ENCODE results near the gene TAF7L.

DNA sequence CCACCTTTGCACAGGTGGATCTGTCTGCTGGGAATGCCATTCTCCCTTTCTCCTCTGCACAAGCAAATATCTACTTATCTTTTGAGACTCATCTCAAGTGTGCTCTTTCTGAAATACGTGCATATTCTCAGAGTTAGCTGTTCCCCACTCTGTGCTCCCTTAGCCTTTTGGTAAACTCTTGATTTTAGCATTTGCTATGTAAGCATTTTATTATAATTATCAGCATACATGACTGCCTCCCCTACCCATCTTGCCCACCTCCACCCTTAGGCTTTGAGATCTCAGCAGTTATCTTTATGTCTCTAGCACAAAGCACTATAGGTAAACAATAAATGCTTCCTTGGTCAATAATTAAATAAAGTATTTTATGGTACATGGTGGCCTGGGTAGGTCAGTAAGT is 60.1 kb downstream of the TAF7L start:
- TF ChIP-seq, protein P1, sequence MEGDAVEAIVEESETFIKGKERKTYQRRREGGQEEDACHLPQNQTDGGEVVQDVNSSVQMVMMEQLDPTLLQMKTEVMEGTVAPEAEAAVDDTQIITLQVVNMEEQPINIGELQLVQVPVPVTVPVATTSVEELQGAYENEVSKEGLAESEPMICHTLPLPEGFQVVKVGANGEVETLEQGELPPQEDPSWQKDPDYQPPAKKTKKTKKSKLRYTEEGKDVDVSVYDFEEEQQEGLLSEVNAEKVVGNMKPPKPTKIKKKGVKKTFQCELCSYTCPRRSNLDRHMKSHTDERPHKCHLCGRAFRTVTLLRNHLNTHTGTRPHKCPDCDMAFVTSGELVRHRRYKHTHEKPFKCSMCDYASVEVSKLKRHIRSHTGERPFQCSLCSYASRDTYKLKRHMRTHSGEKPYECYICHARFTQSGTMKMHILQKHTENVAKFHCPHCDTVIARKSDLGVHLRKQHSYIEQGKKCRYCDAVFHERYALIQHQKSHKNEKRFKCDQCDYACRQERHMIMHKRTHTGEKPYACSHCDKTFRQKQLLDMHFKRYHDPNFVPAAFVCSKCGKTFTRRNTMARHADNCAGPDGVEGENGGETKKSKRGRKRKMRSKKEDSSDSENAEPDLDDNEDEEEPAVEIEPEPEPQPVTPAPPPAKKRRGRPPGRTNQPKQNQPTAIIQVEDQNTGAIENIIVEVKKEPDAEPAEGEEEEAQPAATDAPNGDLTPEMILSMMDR (IDR thresholded peaks at IDR 0.05; ENCODE audit: extremely low read depth in 1 of 2, insufficient read depth in 1 of 2, low read depth in 1 of 2, low read length in 2 of 2) = no peak
- TF ChIP-seq FOS (IDR thresholded peaks at IDR 0.05; ENCODE audit: borderline replicate concordance, insufficient read depth, low read length) = no peak
- TF ChIP-seq GATA2 (IDR thresholded peaks at IDR 0.05; ENCODE audit: insufficient read depth, insufficient read length, low read depth, low read length) = no peak
- no peak for TF ChIP-seq POLR2AphosphoS5 (IDR thresholded peaks at IDR 0.05; ENCODE audit: insufficient read depth, low read depth, low read length)

Measured in endothelial cell of umbilical vein (primary cell).